ENCODE results near the gene ABCA13. TPM values are rescaled to one million over a fixed set of nuclear protein-coding genes. Genes with fewer than 3 reads are reported as not detected.

Gene ABCA13
- total RNA-seq, 1 experiment from 2014 or later, result 2.1 TPM

DNA sequence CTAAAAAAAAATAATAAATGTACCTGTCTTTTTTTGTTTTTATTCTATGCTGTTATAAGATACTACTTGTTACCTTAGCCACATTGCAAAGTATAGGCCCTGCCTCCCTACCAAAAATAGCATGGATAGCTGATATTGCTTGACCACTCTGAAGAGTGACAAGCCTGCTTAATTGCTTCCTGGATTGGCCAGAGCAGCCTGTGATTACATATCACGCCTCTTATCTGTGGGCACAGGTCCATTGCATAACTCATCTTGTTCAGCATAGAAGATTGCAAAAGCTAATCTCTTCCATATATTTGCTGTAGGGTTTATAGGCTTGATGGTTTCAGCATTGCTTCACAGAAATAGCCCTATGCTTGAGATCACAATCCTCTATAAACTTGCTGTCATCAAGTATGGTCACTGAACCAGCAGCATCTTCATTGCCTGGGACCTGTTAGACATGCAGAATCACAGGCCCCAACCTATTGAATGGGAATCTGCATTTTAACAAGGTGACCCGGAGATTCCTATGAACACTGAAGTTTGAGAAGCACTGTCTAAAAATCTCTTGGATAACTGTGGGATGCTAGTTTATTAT lies 472.3 kb downstream of the ABCA13 start:
- Histone ChIP-seq H3F3A (ENCODE audit: low read length, unreplicated experiment) (no peaks in the 10 kb centered on the region), H3K27me3 (ENCODE audit: low read length) (no peaks in the 10 kb centered on the region), H2AFZ (ENCODE audit: low read length) (no peak overlapping the region), H3K4me2 (ENCODE audit: low read length) (no peak overlapping the region), H3K9ac (ENCODE audit: low read length) (no peak overlapping the region), H3K4me3 (ENCODE audit: low read length) (no peak overlapping the region), H3K79me2 (ENCODE audit: low read length) (no peaks in the 10 kb centered on the region), H3K27ac (ENCODE audit: low read length) (no peak overlapping the region), H3K4me1 (ENCODE audit: insufficient read depth, low read length) (no peaks in the 10 kb centered on the region), H3K9me3 (ENCODE audit: low read length) (no peaks in the 10 kb centered on the region), H3K9me2 (replicated peaks; ENCODE audit: low read length) (no peaks in the 10 kb centered on the region), H3K36me3 (ENCODE audit: low read depth, low read length) (no peaks in the 10 kb centered on the region), H4K20me1 (ENCODE audit: low read length) (no peaks in the 10 kb centered on the region)
- ATAC-seq, result no peak
- TF ChIP-seq, protein P1, sequence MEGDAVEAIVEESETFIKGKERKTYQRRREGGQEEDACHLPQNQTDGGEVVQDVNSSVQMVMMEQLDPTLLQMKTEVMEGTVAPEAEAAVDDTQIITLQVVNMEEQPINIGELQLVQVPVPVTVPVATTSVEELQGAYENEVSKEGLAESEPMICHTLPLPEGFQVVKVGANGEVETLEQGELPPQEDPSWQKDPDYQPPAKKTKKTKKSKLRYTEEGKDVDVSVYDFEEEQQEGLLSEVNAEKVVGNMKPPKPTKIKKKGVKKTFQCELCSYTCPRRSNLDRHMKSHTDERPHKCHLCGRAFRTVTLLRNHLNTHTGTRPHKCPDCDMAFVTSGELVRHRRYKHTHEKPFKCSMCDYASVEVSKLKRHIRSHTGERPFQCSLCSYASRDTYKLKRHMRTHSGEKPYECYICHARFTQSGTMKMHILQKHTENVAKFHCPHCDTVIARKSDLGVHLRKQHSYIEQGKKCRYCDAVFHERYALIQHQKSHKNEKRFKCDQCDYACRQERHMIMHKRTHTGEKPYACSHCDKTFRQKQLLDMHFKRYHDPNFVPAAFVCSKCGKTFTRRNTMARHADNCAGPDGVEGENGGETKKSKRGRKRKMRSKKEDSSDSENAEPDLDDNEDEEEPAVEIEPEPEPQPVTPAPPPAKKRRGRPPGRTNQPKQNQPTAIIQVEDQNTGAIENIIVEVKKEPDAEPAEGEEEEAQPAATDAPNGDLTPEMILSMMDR (conservative IDR thresholded peaks at IDR 0.05; ENCODE audit: low read depth, low read length), result no peak
- TF ChIP-seq EZH2phosphoT487 (IDR thresholded peaks at IDR 0.05; ENCODE audit: borderline replicate concordance, low read length) (no peak), EZH2 (IDR thresholded peaks at IDR 0.05; ENCODE audit: low read length, unreplicated experiment) (no peak)
- intact Hi-C loops (cut with micrococcal nuclease), result no loop called here
- ChIA-PET CTCF (no interaction called here), POLR2A (ENCODE audit: unreplicated experiment) (no interaction called here)
- BruUV-seq (replicated peaks), result no TSS peak
- no peak for DNase-seq

DNA sequence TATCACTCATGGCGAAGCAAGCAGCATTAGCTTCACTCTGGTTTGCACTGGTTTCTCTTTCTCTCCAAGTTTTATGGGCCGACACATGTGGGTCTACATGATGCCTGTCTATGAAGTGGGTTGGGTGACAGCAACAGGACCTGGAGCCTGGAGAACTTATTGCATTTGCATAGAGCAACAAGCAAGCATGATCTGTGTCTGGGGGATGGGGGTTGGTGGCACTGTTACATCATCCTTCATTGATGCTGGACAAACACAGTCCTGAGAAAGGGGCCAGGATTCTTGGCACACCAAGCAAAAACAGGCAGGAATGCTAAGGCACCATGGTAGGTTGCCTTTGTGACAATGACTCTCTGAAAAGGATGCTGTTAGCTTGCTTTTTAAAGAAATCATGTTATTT lies 486.9 kb downstream of the ABCA13 start:
- no peak overlapping the region for H3K9ac ChIP-seq (ENCODE audit: low read length)
- no peaks in the 10 kb centered on the region for H3K9me3 ChIP-seq (ENCODE audit: low read length)
- H3K27me3 ChIP-seq (ENCODE audit: low read length), result 0 out of 2 replicates have a peak, but pooled peaks cover 3% of the 10 kb centered on the region
- H3K27ac ChIP-seq (ENCODE audit: low read length), result no peak overlapping the region
- H3F3A ChIP-seq (ENCODE audit: low read length, unreplicated experiment), result no peaks in the 10 kb centered on the region
- H2AFZ ChIP-seq (ENCODE audit: low read length), result no peak overlapping the region
- H3K79me2 ChIP-seq (ENCODE audit: low read length), result no peaks in the 10 kb centered on the region
- no peaks in the 10 kb centered on the region for H3K9me2 ChIP-seq (replicated peaks; ENCODE audit: low read length)
- ATAC-seq, result no peak
- intact Hi-C loops (cut with micrococcal nuclease), result no loop called here
- CTCF ChIA-PET, result no interaction called here
- BruUV-seq (replicated peaks), result no TSS peak
- H3K4me1 ChIP-seq (ENCODE audit: insufficient read depth, low read length), result no peaks in the 10 kb centered on the region
- no peaks in the 10 kb centered on the region for H3K36me3 ChIP-seq (ENCODE audit: low read depth, low read length)
- H4K20me1 ChIP-seq (ENCODE audit: low read length), result no peaks in the 10 kb centered on the region
- DNase-seq, result no peak
- no peak for TF ChIP-seq EZH2phosphoT487 (IDR thresholded peaks at IDR 0.05; ENCODE audit: borderline replicate concordance, low read length)
- no peak for TF ChIP-seq EZH2 (IDR thresholded peaks at IDR 0.05; ENCODE audit: low read length, unreplicated experiment)
- TF ChIP-seq, protein P1 (conservative IDR thresholded peaks at IDR 0.05; ENCODE audit: low read depth, low read length), result no peak
- H3K4me2 ChIP-seq (ENCODE audit: low read length), result no peak overlapping the region
- no peak overlapping the region for H3K4me3 ChIP-seq (ENCODE audit: low read length)
- POLR2A ChIA-PET (ENCODE audit: unreplicated experiment), result no interaction called here

DNA sequence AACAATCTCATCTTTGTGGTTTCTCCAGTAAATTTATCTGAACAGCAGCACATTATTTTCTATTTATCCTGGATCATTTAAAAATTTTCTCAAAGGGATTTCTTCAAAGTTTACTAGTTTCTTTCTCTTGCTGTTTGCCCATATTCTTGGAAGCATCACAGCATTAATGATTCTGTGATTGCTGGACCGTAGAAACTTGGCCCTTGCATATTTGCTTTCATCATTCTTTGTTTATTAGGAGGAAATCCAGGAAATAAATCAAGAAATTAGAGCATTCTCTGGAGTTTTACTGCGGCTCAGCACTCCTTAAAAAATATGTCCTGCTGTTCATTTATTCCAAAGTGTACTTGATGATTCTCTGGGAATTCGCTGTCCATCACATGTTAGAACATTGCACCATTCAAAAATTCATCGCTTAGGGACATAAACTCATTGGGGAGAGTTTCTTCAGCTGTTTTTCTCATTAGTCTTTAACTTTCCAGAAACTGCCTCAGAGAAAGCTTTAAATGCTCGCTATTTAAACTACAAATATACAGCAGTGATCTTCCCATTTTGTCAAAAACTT lies 489.1 kb downstream of the ABCA13 start:
- no TSS peak for BruUV-seq (replicated peaks)
- H3K27me3 ChIP-seq (ENCODE audit: low read length), result peaks cover 12% of the 10 kb centered on the region
- TF ChIP-seq EZH2 (IDR thresholded peaks at IDR 0.05; ENCODE audit: low read length, unreplicated experiment), result no peak
- no peak for TF ChIP-seq EZH2phosphoT487 (IDR thresholded peaks at IDR 0.05; ENCODE audit: borderline replicate concordance, low read length)
- TF ChIP-seq, protein P1 (conservative IDR thresholded peaks at IDR 0.05; ENCODE audit: low read depth, low read length), result no peak
- no peaks in the 10 kb centered on the region for H3K36me3 ChIP-seq (ENCODE audit: low read depth, low read length)
- no peaks in the 10 kb centered on the region for H3F3A ChIP-seq (ENCODE audit: low read length, unreplicated experiment)
- ATAC-seq (no peak), DNase-seq (no peak)
- POLR2A ChIA-PET (ENCODE audit: unreplicated experiment), result no interaction called here
- H2AFZ ChIP-seq (ENCODE audit: low read length), result no peak overlapping the region
- no peak overlapping the region for H3K4me3 ChIP-seq (ENCODE audit: low read length)
- no peaks in the 10 kb centered on the region for H3K9me3 ChIP-seq (ENCODE audit: low read length)
- H3K4me2 ChIP-seq (ENCODE audit: low read length), result no peak overlapping the region
- no peaks in the 10 kb centered on the region for H4K20me1 ChIP-seq (ENCODE audit: low read length)
- H3K27ac ChIP-seq (ENCODE audit: low read length), result no peak overlapping the region
- H3K4me1 ChIP-seq (ENCODE audit: insufficient read depth, low read length), result no peaks in the 10 kb centered on the region
- intact Hi-C loops (cut with micrococcal nuclease), result no loop called here
- H3K9ac ChIP-seq (ENCODE audit: low read length), result no peak overlapping the region
- CTCF ChIA-PET, result no interaction called here
- H3K9me2 ChIP-seq (replicated peaks; ENCODE audit: low read length), result no peaks in the 10 kb centered on the region
- H3K79me2 ChIP-seq (ENCODE audit: low read length), result no peaks in the 10 kb centered on the region

Measured in PC-3 (cell line).